HG03135 (cell line): ENCODE data around the gene ILK.
A peak's percentile ranks its signal among the peaks of the same experiment; 100 is the strongest.

Experiments used
- ATAC-seq: cut with Tn5 transposase; IDR thresholded peaks from one replicate; pipeline ENCODE4 v1.9.1; 2021; ENCODE audit warnings: mild to moderate bottlenecking, moderate library complexity; ENCODE audit not compliant: unreplicated experiment

Gene ILK

DNA sequence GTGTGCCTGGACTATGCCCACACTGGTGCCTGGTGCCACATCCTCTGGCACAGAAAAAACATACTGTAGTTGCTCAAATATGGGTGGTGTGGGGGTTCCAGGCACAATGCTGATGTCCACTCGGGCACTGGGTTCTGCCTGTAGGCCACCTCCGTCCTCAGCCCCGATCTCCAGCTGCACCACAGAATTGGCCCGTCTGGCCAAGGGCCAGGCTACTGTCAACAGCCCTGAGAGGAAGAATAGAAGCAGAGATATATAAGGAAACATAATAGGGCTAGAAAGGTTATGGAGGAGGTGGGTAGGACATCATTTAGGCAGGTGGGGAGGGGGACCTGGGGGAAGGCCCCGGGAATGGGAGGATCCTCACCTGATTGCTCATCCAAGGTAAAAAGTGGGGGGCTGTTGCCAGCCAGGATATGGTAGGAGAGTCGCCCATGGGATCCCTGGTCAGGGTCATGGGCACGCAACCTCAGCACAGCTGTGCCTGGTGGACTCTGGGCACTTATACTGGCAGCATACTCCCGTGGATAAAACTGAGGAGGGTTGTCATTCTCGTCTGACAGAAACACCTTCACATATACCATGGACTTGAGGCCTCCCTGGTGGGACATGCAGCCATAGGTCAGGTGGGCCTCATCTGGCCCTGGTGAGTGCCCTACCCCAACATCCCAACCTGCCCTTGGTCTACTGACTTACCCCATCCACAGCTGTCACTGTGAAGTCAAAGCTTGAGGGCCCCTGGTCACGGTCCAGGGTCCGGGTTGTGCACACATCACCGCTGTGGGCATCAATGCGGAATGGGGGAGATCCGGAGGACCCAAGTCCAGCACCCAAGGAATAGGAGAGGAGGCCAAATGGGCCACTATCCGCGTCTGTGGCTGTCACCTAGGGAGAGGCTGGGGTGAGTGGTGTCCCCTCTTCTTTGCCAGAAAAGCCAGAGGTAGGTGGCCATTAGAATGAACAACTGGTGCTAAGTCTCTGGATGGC lies 30.1 kb downstream of the ILK start:
- no peak for ATAC-seq

DNA sequence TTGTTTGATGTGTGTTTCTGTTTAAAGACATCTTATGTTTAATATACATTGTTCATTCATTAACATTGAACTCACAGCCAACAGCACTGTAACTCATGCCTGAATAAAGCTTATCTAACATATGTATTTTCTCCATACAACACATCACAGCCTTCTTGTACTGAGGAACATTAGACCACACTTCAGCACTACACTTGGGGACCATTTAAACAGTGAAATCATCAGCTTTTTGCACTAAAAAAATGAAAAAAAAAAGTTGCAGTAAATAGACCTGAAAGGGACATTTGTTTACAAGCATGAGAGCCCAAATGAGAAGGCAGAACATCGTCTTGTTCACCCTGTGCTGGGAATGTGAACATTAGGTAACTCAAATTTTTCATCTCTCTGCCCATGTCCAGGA lies 31.0 kb downstream of the ILK start:
- ATAC-seq = no peak

DNA sequence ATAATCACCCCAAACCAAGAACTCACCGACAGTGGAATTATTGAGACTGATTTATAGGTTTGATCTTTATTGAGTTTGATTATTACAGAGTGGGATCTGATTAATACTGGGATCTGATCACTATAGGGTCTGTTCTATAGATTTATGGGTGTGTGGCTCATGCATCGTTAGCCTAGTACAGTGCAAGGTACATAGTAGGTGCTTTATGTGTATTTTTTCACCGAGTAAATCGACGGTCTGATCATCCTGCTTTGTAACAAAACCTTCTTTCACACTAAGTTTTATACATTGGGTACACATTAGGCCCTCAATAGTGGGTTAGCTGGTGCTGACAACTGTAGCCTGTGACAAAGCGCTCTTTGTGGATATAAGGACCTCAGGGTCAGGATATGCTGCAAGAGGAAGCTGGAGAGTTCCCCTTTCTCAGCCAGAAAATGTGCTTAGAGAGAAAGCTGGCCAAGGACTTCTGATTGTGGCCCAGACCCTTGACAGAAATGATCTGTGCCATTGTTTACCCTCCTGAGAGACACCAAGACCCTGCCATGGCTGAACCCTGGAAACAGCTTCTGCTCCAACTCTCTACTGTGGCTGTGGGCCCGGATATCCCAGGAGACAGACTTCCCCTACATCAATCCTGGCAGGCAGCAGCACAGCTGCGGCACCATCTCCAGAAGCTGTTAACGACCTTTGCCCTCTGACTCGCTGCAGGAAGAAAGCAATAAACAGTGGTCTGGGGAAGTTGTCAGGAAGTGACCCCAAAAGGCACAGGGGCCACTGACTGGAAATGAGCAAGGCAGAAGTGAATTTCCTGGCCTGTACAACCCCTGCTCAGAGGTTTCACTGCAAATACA lies 31.7 kb downstream of the ILK start:
- ATAC-seq = no peak

- ATAC-seq = no peak
These were observed 32.9 kb downstream of the ILK start for GRCh38 chr11:6636480-6636879.

GRCh38 chr11:6637871-6638270 lies 34.3 kb downstream of the ILK start:
- no peak for ATAC-seq

- ATAC-seq = no peak
These were observed 34.9 kb downstream of the ILK start for GRCh38 chr11:6638429-6638828.

- ATAC-seq = no peak
These were observed 36.7 kb downstream of the ILK start for GRCh38 chr11:6640036-6640984.

DNA sequence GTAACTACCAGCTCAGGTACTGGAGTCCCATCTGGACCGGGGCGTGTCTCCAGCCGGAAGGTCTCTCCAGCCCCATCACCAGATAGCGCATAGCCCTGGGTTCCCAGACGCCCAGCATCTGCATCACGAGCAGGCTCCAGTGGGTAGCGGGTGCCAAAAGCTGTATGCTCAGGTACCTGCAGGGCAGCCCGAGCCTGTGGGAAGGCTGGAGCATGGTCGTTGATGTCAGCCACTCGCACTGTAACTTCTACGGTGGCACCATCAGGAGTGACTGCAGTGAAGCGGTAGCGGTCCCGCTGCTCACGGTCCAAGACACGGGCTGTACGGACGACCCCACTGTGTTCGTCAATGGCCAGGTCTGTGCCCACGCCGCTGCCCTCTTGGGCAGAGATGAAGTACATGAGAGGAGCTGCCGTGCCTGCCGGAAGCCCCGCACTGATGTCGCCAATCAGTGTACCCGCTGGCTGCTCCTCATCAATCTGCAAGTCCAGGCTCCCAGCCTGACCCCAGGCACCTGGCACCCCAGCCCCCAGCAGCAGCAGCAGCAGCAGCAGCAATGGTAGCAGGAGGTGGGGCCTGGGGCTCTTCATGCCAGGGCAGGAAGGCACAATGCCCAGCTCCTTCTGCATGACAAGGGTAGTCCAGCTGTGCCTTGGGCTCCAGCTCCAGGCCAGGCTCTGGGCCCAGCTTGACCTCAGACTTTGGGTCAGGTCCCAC lies 37.6 kb downstream of the ILK start:
- ATAC-seq = no peak

- ATAC-seq = no peak
These were observed 39.4 kb downstream of the ILK start for GRCh38 chr11:6642957-6643356.

GRCh38 chr11:6646071-6646470 lies 42.5 kb downstream of the ILK start:
- ATAC-seq = no peak

- no peak for ATAC-seq
These were observed 43.0 kb downstream of the ILK start for GRCh38 chr11:6646576-6646917.

GRCh38 chr11:6646918-6647679 lies 43.5 kb downstream of the ILK start:
- peak; percentile 90 for ATAC-seq

DNA sequence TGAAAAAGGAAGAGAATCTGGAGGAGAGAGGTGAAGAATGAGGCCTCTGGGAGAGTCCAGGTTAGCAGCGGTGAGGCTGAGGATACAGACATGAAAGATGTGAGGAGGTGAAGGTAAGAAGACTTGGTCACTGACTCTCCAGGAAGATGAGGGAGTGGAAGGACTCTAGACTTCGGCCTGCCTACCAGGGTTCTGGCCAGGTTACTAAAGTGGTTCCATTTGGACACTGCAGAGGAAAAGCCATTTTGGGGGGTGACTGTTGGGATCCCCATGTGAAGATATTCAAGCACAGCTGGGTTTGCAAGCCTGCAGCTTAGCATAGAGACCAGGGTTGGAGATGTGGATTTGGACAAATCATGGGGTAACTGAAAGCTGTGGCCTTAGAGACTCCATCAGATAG lies 44.3 kb downstream of the ILK start:
- ATAC-seq = no peak

GRCh38 chr11:6648501-6648900 lies 44.9 kb downstream of the ILK start:
- ATAC-seq = no peak

- ATAC-seq = no peak
These were observed 46.5 kb downstream of the ILK start for GRCh38 chr11:6650104-6650503.

- ATAC-seq = no peak
These were observed 47.4 kb downstream of the ILK start for GRCh38 chr11:6650980-6651379.

GRCh38 chr11:6652182-6652581 lies 48.6 kb downstream of the ILK start:
- no peak for ATAC-seq

- ATAC-seq = no peak
These were observed 49.5 kb downstream of the ILK start for GRCh38 chr11:6653097-6653496.

- no peak for ATAC-seq
These were observed 50.1 kb downstream of the ILK start for GRCh38 chr11:6653656-6654055.
